K562 (cell line): ENCODE data around the gene ELF3. TPM values are rescaled to one million over a fixed set of nuclear protein-coding genes. Genes with fewer than 3 reads are reported as not detected.
A peak's percentile ranks its signal among the peaks of the same experiment; 100 is the strongest.

Experiments
- ASH1L ChIP-seq: fragments of 450-650 bp; IDR thresholded peaks from 2 replicates; pipeline ENCODE4 v1.6.1; 2018; ENCODE audit warnings: borderline replicate concordance, mild to moderate bottlenecking, low read depth; ENCODE audit not compliant: partially characterized antibody
- BHLHE40 ChIP-seq: IDR thresholded peaks from 2 replicates; pipeline ENCODE4 v1.6.1; 2011; ENCODE audit warnings: low read length, improper control_type of control experiment
- CBFA2T3 ChIP-seq: fragments of 450-650 bp; IDR thresholded peaks from 2 replicates; pipeline ENCODE4 v1.6.1; 2017
- NCOA1 ChIP-seq: fragments of 450-650 bp; IDR thresholded peaks from 2 replicates; pipeline ENCODE4 v1.6.1; 2016; ENCODE audit warnings: low read depth
- POLR2AphosphoS5 ChIP-seq: IDR thresholded peaks from 2 replicates; pipeline ENCODE4 v1.6.1; 2011; ENCODE audit warnings: mild to moderate bottlenecking, low read depth, low read length, moderate library complexity; ENCODE audit not compliant: control insufficient read depth, insufficient read depth
- PPARD ChIP-seq: fragments of 250-450 bp; sonication (Bioruptor Pico); IDR thresholded peaks from 2 replicates; pipeline ENCODE4 v1.8.0; 2022; ENCODE audit warnings: inconsistent platforms, mild to moderate bottlenecking, moderate library complexity
- RCOR1 ChIP-seq, 2 experiments: IDR thresholded peaks; 2 replicates each; pipeline ENCODE4 v1.6.1; 2012; ENCODE audit warnings: low read depth in 2 of 2, low read length in 2 of 2, borderline replicate concordance in 1 of 2, improper control_type of control experiment in 1 of 2
- ZNF12 ChIP-seq: sonication (generic); formaldehyde crosslinking; IDR thresholded peaks from 2 replicates; pipeline ENCODE4 v1.4.0; 2020; ENCODE audit warnings: mild to moderate bottlenecking, missing genetic modification reagents
- ZNF707 ChIP-seq: fragments of 250-450 bp; sonication (Bioruptor Pico); conservative IDR thresholded peaks from 2 replicates; pipeline ENCODE4 v1.8.0; 2022; ENCODE audit warnings: inconsistent platforms, mild to moderate bottlenecking, moderate library complexity
- polyA plus RNA-seq, 8 experiments: library from polyadenylated mRNA; depleted of rRNA in 4 of 8; stranded (reverse) in 5 of 8; unstranded in 3 of 8; fragments of >200 nt; fragmentation: Nextera tagmentation in 2 of 8; fragmentation: Illumina TruSeq in 1 of 8; extraction: Ambion mirVana in 2 of 8; extraction: Trizol in 1 of 8; gene quantifications; 2 replicates each; pipeline versions ENCODE4 v1.2.1 to v1.2.3, GENCODE V29; 2011 to 2014; ENCODE audit warnings: inconsistent platforms in 1 of 8, missing spikeins in 1 of 8
- total RNA-seq, 7 experiments: library from RNA; depleted of rRNA in 6 of 7; stranded (reverse); fragments of >200 nt in 6 of 7; fragmentation: Illumina TruSeq in 2 of 7; extraction: Trizol in 2 of 7; gene quantifications; 2 replicates each; pipeline versions ENCODE4 v1.2.1 to v1.2.3, GENCODE V29; 2011 to 2021; ENCODE audit warnings: low replicate concordance in 1 of 7
- TF ChIP-seq, protein P1 (sequence below): fragments of 250-450 bp; sonication (Bioruptor Pico); IDR thresholded peaks from 2 replicates; pipeline ENCODE4 v1.5.0; 2021; ENCODE audit warnings: mild to moderate bottlenecking, moderate library complexity
- TF ChIP-seq, protein P2 (sequence below), 2 experiments: fragments of 450-650 bp; formaldehyde crosslinking in 1 of 2; IDR thresholded peaks; 2 replicates each; pipeline versions ENCODE4 v1.4.0 to v1.6.1; 2014 to 2020; ENCODE audit warnings: mild to moderate bottlenecking in 2 of 2, borderline replicate concordance in 1 of 2, low read depth in 1 of 2
- TF ChIP-seq, protein P3 (sequence below): fragments of 250-450 bp; sonication (Bioruptor Pico); IDR thresholded peaks from 2 replicates; pipeline ENCODE4 v1.9.0; 2021; ENCODE audit warnings: mild to moderate bottlenecking, inconsistent platforms
- TF ChIP-seq, protein P4 (sequence below): sonication (generic); IDR thresholded peaks from 2 replicates; pipeline ENCODE4 v1.6.1; 2016

The ELF3 gene
- total and polyA plus RNA-seq, 9 of the 15 experiments (the other 6 are each of a cell fraction or from before 2014, with no cell fraction given): 0.03 to 1.2 (median 0.07) TPM; not detected in 4

DNA sequence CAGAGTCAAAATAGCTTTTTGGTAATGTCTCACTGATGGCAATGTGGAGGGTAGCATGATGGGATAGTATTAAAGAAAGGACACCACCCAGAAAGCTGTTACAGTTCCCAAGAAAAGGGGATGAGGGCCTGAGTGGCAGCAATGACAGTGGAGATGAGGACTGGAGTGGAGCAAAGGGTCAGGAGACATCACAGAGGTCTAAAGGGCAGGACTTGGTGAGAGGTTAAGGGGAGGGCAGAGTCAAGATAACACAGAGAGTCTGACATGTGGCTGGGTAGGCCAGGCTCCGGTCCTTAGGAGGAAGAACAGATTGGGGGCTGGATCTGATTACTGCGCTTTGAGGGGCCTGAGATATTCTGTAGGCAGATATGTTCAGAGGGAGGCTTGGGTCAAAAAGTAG is 19.3 kb downstream of the ELF3 start (continued):
- TF ChIP-seq, protein P1, sequence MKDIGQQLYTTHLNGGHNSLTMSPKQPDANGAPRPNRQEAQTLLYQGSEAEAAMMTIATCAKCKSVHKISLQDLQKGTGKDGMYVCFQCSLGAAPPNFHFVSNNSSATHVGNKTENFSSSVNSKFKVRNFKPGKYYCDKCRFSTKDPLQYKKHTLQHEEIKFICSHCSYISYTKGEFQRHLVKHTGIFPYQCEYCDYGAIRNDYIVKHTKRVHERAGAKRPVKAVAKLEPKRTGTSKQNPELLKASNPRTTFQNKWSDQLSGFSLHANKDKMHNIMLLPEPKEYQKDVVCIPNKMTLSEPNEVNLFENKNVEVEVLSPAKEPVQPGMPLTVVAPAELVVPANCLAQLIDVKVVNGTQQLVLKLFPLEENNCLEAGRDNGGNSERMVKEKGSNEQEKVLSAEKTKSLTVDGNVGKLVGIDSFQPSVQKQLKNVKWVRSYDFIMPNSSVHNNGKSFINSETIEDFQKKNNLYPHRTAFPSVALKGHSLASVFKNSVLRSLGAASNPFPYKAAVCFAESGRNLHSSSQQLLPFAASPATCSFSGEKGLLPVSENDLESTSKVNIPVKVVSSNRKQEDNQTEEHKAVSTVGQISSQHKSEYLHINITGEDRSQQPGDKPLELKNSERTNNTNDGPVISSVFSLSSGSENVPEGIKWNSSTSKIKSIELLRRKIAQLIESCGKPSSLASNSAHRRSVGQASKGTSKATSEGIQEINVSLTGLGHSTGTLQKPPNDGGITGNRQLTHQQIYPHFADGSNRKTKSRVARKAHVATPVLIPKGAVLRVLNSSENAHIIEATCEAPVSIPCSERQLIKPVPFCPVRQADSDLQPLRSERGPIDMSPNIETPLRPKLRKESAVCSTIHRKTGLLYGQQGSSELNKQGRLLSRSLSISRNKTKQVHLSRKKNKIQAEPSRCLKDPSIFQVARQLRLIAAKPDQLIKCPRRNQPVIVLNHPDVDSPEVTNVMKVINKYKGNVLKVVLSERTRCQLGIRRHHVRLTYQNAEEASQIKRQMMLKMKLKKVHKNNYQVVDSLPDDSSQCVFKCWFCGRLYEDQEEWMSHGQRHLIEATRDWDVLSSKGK (CRISPR knock-in tag): no peak
- TF ChIP-seq ZNF707 (CRISPR knock-in tag): no peak
- no peak; the same call in 1 of the 2 replicates for TF ChIP-seq BHLHE40
- TF ChIP-seq, protein P2, sequence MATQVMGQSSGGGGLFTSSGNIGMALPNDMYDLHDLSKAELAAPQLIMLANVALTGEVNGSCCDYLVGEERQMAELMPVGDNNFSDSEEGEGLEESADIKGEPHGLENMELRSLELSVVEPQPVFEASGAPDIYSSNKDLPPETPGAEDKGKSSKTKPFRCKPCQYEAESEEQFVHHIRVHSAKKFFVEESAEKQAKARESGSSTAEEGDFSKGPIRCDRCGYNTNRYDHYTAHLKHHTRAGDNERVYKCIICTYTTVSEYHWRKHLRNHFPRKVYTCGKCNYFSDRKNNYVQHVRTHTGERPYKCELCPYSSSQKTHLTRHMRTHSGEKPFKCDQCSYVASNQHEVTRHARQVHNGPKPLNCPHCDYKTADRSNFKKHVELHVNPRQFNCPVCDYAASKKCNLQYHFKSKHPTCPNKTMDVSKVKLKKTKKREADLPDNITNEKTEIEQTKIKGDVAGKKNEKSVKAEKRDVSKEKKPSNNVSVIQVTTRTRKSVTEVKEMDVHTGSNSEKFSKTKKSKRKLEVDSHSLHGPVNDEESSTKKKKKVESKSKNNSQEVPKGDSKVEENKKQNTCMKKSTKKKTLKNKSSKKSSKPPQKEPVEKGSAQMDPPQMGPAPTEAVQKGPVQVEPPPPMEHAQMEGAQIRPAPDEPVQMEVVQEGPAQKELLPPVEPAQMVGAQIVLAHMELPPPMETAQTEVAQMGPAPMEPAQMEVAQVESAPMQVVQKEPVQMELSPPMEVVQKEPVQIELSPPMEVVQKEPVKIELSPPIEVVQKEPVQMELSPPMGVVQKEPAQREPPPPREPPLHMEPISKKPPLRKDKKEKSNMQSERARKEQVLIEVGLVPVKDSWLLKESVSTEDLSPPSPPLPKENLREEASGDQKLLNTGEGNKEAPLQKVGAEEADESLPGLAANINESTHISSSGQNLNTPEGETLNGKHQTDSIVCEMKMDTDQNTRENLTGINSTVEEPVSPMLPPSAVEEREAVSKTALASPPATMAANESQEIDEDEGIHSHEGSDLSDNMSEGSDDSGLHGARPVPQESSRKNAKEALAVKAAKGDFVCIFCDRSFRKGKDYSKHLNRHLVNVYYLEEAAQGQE (IDR thresholded peaks at IDR 0.05; ENCODE audit: borderline replicate concordance): no peak
- TF ChIP-seq, protein P2 (CRISPR knock-in tag; IDR thresholded peaks at IDR 0.05; ENCODE audit: low read depth): no peak
- peak; percentile 47; the same call in 1 of the 2 replicates for TF ChIP-seq CBFA2T3
- TF ChIP-seq, protein P3, sequence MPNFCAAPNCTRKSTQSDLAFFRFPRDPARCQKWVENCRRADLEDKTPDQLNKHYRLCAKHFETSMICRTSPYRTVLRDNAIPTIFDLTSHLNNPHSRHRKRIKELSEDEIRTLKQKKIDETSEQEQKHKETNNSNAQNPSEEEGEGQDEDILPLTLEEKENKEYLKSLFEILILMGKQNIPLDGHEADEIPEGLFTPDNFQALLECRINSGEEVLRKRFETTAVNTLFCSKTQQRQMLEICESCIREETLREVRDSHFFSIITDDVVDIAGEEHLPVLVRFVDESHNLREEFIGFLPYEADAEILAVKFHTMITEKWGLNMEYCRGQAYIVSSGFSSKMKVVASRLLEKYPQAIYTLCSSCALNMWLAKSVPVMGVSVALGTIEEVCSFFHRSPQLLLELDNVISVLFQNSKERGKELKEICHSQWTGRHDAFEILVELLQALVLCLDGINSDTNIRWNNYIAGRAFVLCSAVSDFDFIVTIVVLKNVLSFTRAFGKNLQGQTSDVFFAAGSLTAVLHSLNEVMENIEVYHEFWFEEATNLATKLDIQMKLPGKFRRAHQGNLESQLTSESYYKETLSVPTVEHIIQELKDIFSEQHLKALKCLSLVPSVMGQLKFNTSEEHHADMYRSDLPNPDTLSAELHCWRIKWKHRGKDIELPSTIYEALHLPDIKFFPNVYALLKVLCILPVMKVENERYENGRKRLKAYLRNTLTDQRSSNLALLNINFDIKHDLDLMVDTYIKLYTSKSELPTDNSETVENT (CRISPR knock-in tag): no peak
- no peak for TF ChIP-seq NCOA1
- TF ChIP-seq RCOR1 (IDR thresholded peaks at IDR 0.05; ENCODE audit: borderline replicate concordance in 1 of 2, low read depth in 2 of 2, low read length in 2 of 2): peak in 1 of 2 experiments; percentile 63; a peak in 1 of 4 replicates
- TF ChIP-seq POLR2AphosphoS5: no peak
- TF ChIP-seq ZNF12 (CRISPR knock-in tag): no peak
- no peak for TF ChIP-seq ASH1L
- no peak for TF ChIP-seq PPARD (CRISPR knock-in tag)
- TF ChIP-seq, protein P4, sequence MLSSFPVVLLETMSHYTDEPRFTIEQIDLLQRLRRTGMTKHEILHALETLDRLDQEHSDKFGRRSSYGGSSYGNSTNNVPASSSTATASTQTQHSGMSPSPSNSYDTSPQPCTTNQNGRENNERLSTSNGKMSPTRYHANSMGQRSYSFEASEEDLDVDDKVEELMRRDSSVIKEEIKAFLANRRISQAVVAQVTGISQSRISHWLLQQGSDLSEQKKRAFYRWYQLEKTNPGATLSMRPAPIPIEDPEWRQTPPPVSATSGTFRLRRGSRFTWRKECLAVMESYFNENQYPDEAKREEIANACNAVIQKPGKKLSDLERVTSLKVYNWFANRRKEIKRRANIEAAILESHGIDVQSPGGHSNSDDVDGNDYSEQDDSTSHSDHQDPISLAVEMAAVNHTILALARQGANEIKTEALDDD: peak; percentile 65; the same call in 1 of the 2 replicates
